ENCODE data around the gene SHC4.
"Not testable (repeated sequence)": the region's sequence is repeated elsewhere in the genome, so short reads cannot be mapped to it uniquely, and the experiment has no call there.

Gene SHC4

GRCh38 chr15:48963524-48964113, at the start of gene SHC4:
Gene SHC4, minus strand, starts transcription at chr15:48963919. Its CDS starts 904 bp downstream, at chr15:48963015.
- DNase-seq (ENCODE audit: low read depth) = no peak

DNA sequence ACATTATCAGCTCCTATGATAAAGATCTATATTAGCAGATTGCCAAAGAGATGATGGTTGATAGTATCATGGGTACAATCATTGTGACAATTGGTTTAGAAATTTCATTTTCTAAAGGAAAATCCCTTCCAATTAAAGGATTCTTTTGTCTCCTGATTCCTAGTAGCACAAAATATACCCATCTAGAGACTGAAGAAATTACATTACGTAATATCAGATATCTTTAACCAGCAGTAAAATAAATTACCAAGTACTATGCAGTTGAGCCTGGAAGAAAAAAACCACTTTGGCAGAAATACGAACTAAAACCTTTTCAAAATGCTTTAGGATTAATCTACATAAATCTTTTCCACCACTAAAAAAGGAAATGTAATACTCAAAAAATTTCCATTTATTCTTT, 35.6 kb upstream of the SHC4 start:
- DNase-seq (ENCODE audit: low read depth) = no peak

DNA sequence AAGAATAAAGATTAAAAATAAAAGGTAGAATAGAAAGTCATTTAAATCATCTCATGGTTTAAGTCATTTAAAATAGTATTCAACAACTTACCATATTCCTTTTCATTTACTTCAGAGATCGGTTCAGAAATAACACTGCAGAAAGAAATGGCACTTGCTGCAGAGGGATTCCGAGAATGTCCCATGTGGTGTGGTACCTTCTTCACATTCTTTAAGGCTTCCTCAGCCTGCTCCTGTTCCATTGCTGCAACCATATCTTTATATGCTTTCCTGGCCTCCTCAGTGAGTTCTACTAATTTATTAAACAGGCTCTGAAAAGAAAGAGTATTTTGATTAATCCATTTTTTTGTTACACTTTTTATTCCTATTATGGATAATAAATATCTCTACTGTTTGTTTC, 32.6 kb upstream of the SHC4 start:
- no peak for DNase-seq (ENCODE audit: low read depth)

DNA sequence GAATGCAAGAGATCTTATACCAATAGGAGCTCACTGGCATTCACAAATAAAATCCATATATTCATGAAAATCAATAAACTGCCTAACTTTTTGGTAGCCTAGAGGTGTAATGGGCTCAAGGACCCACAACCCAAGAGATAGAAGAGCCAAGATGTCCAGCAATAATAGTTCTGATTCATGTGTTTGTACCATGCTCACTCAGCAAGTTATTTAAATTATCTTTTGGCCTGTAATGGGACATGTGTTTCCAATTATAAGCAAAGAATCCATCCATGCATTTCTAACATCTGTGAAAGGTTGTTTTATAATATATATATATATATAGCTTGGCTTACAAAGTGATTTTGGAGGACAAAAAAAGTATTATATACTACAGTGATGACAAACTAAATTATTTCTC, 29.7 kb upstream of the SHC4 start:
- no peak for DNase-seq (ENCODE audit: low read depth)

DNA sequence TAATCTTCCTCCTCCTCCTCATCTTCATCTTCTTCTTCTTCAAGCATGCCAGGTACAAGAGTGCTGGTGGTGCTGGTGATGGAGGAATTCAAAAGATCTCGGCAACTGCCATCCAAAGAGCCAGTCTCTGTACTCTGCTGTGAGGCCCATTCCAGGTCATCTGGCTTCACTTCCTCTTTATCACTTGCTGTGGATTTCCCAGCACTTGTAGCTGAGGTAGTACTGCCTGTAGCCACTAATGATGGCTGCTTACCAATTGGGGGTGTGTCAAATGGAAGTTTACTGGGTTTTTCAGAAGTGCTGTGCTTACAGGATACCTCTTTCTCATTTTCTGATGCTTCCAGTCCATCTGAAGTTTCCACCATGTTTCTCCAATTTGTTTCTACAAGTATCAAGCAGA, 28.8 kb upstream of the SHC4 start:
- DNase-seq (ENCODE audit: low read depth) = no peak

DNA sequence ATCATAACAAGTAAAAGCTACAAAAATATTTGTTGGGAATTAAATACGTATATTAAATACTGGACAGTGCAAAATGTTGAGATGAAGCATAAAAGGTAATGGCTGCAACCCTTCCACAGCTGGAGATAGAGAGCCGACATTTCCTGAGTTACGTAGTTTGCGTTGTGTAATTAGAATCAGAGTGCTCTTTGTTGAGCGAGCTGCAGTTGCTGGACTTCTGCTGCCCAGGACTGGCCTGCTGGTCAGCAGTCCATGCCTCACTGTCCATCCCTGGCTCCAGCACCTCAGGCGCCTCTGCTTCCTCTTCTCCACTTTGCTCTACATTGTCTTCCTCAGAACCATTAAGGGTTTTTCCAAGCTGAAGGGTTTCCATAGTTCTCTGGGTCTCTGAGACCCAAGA, 28.4 kb upstream of the SHC4 start:
- no peak for DNase-seq (ENCODE audit: low read depth)

DNA sequence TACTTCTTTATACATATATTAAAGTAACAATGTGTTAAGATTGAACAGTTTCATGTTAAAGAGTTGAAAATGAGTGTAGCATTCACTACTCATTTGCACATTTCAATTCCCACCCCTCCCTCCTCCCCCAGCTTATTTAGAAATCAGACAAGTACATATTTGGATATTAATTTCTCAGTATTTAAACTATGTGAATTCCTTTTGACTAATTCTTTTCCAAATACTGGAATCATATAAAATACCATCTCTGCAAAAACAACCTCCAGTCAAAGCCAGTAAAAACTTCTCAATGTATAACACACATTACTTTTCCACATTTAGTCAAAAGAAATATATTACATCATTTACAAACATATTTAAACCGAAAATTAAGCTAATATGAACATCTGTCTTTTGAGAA, 25.5 kb upstream of the SHC4 start:
- DNase-seq (ENCODE audit: low read depth) = no peak

DNA sequence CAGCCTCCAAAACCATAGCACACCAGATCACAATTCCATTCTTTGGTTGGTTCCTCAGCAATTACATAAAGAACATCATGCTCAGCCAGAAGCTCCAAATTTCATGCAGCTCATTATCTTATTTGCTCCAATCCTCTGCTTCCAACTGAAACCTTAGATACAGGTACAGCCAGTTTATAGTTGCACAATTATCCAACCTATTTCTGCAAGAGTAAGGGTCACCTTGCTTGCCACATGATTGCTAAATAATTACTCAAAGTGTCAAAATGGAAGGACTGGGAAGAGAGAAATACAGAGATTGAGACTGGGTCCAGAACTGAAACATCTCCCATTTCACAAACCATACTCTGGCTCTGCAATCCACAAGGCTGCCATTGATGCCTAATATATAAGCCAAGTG, 23.4 kb upstream of the SHC4 start:
- DNase-seq (ENCODE audit: low read depth) = no peak

- DNase-seq (ENCODE audit: low read depth) = no peak
Observed at GRCh38 chr15:48986240-48986639, 22.5 kb upstream of the SHC4 start.

- DNase-seq (ENCODE audit: low read depth) = no peak
Observed at GRCh38 chr15:48985516-48985915, 21.8 kb upstream of the SHC4 start.

DNA sequence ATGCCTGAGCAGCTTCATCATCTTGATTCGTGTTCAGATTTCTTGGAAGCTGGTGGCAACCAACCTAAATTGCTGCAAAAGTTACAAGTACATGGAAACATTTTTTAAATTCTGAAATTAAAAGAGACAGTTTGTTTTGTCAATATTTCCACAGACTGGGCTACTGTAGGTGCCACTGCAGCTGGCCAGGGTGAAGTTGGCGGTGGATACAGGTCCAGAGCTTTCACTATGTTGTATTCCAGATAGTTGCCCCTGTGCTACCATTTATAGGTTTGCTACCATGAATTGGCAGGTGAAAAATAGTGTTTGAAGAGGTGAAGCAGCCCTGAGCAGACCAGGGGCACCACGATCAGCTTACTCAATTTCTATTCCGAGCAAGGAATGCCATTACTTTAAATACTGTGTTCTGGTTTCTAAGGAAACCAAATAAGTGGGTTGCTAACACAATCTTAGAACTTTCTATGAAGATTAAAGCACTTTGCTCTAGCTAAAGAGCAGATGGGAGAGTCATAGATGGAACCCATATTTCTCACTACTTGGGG, 21.2 kb upstream of the SHC4 start:
- no peak for DNase-seq (ENCODE audit: low read depth)

DNA sequence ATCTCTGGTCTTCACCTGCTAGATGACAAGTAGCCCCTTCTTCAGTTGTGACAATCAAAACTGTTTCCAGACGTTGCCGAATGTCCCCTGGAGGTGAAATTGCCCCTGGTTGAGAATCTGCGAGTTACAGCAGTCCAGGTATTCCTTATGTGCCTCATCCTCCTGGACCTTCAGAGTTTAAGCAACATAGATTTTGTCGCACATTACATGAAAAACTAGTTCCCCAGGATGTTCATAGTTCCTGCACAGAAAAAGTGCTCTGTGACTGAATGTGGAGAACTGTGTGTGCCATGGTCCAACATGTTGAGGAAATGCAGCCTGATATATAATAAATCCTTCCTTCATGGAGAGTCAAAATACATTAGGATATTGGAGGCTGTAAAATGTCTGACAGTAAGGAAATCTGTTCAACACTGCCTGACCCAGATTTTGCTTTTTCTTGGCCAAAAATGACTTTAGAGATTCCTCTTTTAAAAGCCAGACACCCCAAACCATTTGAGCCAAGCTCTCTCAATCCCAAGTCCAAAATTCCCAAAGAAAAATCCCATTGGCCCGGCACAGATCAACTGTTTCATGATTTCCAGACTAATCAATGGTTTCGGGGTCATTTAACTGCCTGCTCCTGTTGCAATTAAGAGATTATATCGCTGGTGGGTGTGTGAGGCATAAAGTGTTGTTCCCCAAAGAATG, 20.4 kb upstream of the SHC4 start:
- no peak for DNase-seq (ENCODE audit: low read depth)

DNA sequence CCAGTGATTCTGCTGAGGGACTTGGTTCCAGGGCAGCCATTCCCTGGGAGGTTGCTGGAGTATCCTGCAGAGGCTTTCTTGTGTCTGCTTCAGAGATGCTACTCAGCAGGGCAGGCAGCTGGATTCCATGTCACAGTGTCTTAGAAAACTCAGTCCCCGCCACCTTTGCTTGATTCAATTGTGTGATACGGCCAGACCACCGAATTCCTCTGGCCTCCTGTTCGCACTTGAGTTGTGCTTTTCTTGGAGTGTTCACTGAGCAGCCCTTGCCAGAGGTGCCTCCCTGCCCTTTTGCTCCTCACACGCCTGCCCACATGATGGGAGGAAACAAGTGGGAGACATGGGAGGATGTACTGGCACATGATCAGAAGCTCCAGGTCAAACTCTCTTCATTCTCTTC, 19.6 kb upstream of the SHC4 start:
- DNase-seq (ENCODE audit: low read depth) = no peak

GRCh38 chr15:48981941-48982340, 18.2 kb upstream of the SHC4 start:
- DNase-seq (ENCODE audit: low read depth) = no peak

DNA sequence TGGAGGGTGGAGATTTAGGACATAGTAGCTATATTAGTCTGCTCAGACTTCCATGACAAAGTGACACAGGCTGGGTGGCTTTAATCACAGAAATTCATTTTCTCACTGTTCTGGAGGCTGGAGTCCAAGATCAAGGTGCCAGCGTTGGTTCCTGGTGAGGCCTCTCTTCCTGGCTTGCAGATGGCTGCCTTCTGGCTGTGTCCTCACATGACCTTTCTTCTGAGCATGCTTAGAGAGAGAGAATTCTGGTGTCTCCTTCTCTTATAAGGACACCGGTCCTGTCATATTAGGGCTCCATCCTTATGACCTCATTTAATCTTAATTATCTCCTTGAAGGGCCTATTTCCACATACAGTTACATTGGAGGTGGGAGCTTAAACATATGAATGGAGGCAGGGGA, 14.9 kb upstream of the SHC4 start:
- DNase-seq (ENCODE audit: low read depth) = no peak

DNA sequence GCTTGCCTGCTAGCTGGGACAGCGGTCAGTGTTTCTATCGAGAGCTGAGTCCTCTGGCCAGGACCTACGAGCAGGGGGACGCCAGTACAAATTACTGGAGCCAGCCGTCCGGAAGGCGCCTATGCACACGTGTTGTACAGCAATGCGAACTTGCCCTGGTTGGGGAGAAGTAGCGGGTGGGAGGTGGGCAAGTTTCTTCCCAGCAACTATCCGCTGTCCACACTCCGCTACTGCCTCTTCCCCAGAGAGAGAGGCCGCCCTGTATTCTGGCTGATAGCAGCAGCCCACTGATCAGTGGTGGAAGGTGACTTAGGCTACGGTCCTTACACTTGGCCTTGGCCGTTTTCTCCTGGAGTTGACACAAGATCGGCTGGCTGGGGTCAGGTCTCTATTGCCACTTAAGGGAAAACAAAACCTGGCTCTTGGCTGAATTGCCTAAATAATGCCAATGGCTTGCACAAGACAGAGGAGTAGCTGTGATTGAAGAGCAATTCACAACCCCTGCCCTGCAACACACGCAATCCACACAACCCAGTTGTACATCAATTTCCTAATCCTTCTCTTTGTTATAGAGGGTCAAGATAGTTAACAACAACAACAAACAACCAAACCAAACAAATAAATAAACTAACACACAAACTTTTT, 12.8 kb upstream of the SHC4 start:
- DNase-seq (ENCODE audit: low read depth) = no peak

- DNase-seq (ENCODE audit: low read depth) = peak; percentile 85
Observed at GRCh38 chr15:48975472-48976419, 12.0 kb upstream of the SHC4 start.

- no peak for DNase-seq (ENCODE audit: low read depth)
Observed at GRCh38 chr15:48974882-48975281, 11.2 kb upstream of the SHC4 start.

DNA sequence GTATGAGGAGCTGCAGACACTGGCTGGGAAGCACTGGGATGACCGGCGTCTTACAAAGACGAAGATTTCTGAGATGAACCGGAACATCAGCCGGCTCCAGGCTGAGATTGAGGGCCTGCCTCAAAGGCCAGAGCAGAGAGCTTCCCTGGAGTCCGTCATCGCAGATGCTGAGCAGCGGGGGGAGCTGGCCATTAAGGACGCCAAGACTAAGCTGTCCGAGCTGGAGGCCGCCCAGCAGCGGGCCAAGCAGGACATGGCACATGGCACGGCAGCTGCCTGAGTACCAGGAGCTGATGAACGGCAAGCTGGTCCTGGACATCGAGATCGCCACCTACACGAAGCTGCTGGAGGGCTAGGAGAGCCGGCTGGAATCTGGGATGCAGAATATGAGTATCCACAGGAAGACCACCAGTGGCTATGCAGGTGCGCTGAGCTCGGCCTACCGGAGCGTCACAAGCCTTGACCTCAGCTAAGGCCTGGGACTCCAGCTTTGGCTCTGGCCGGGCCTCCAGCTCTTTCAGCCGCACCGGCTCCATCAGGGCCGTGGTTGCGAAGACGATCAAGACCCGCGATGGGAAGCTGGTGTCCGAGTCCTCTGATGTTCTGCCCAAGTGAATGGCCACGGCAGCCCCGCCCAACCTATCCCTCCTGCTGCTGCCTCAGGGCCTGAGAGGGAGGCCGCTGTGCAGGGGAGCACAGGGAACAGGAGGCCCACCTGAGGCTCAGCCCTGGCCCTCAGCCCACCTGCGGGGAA, 9.2 kb upstream of the SHC4 start:
- no peak for DNase-seq (ENCODE audit: low read depth)

GRCh38 chr15:48970926-48971325, 7.2 kb upstream of the SHC4 start:
- DNase-seq (ENCODE audit: low read depth) = not testable (repeated sequence)

DNA sequence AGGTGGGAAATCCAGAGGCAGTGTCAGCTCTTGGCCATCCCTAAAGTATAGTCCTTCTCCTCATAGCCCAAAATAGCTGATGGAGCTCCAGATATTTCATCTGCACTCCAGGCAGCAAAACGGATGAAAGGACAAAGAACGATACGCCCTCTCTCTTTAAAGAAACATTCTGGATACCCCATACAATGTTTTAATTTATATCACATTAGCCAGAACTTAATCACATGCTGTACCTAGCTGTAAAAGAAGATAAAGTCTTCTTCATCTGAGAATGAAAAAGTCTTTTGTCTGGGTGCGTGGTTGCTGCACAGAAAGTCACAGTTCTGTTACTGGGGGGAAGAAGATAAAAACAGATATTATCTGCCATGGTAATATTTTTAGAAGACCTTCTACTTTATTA, 4.3 kb upstream of the SHC4 start:
- no peak for DNase-seq (ENCODE audit: low read depth)

- DNase-seq (ENCODE audit: low read depth) = no peak
Observed at GRCh38 chr15:48967336-48967735, 3.6 kb upstream of the SHC4 start.
